H1 (cell line): Measurements from ENCODE around the gene TNPO3. TPM values are rescaled to one million over a fixed set of nuclear protein-coding genes. Genes with fewer than 3 reads are reported as not detected.

Experiments
- CTCF ChIA-PET: fragments of 300-600 bp; sonication (Branson Sonifier 250); formaldehyde crosslinking; loops from one replicate; lab custom pipeline; 2021; ENCODE audit not compliant: partially characterized antibody; lab: Charles Lee
- POLR2A ChIA-PET: fragments of 300-600 bp; sonication (Branson Sonifier 250); formaldehyde crosslinking; loops from one replicate; lab custom pipeline; 2021; ENCODE audit warnings: inconsistent platforms; ENCODE audit not compliant: partially characterized antibody; lab: Charles Lee
- DNase-seq, 2 experiments: peaks; one replicate each; pipeline versions ENCODE4 v3.0.0 to v3.0.0-alpha.2; 2010 to 2022; ENCODE audit warnings: low spot score in 2 of 2, low read depth in 1 of 2, mixed read lengths in 1 of 2
- FAIRE-seq: peaks from 2 replicates; lab custom pipeline; 2011; peaks lifted over from hg19 to GRCh38; lab: Jason Lieb, UNC
- H2AFZ ChIP-seq: 2 replicates; pipeline ENCODE4 v1.8.1; 2012; ENCODE audit warnings: low read length, inconsistent platforms
- H2AK5ac ChIP-seq: 2 replicates; pipeline ENCODE4 v1.6.1; 2013; ENCODE audit warnings: low read depth, low read length
- H2BK120ac ChIP-seq: replicated peaks from 2 replicates; pipeline ENCODE3; 2013; ENCODE audit warnings: low read depth, low read length, inconsistent platforms
- H2BK12ac ChIP-seq: 2 replicates; pipeline ENCODE4 v1.6.1; 2013; ENCODE audit warnings: low read depth, low read length
- H2BK15ac ChIP-seq: 2 replicates; pipeline ENCODE4 v1.6.1; 2013; ENCODE audit warnings: low read length
- H2BK20ac ChIP-seq: 2 replicates; pipeline ENCODE4 v1.6.1; 2013; ENCODE audit warnings: low read length
- H2BK5ac ChIP-seq: 2 replicates; pipeline ENCODE4 v1.6.1; 2013; ENCODE audit warnings: low read depth, low read length
- H3K14ac ChIP-seq: 2 replicates; pipeline ENCODE4 v1.6.1; 2013; ENCODE audit warnings: inconsistent platforms; ENCODE audit not compliant: insufficient read length
- H3K18ac ChIP-seq: 2 replicates; pipeline ENCODE4 v1.6.1; 2013; ENCODE audit warnings: low read length; ENCODE audit errors: extremely low read depth
- H3K23ac ChIP-seq: 2 replicates; pipeline ENCODE4 v1.6.1; 2013; ENCODE audit warnings: inconsistent platforms; ENCODE audit not compliant: insufficient read length
- H3K23me2 ChIP-seq: 2 replicates; pipeline ENCODE4 v1.6.1; 2013; ENCODE audit warnings: low read depth, low read length
- H3K27ac ChIP-seq: 2 replicates; pipeline ENCODE4 v1.6.1; 2011; ENCODE audit warnings: low read depth, low read length, inconsistent platforms
- H3K27me3 ChIP-seq, 4 experiments: replicated peaks in 1 of 4; 1 replicate in 1 of 4; 2 replicates in 3 of 4; pipeline versions ENCODE4 v1.6.1 to v1.8.1; 2011 to 2013; ENCODE audit warnings: low read length in 3 of 4, mild to moderate bottlenecking in 3 of 4, inconsistent platforms in 2 of 4, mixed read lengths in 2 of 4, moderate library complexity in 1 of 4; ENCODE audit not compliant: control insufficient read depth in 3 of 4, insufficient read depth in 3 of 4; ENCODE audit errors: extremely low read depth in 1 of 4
- H3K36me3 ChIP-seq, 4 experiments: 2 replicates each; pipeline versions ENCODE4 v1.6.1 to v1.8.1; 2011 to 2013; ENCODE audit warnings: mild to moderate bottlenecking in 4 of 4, low read length in 3 of 4, moderate library complexity in 2 of 4, control low read depth in 1 of 4, inconsistent platforms in 1 of 4; ENCODE audit not compliant: insufficient read depth in 4 of 4, control insufficient read depth in 2 of 4
- H3K4ac ChIP-seq: replicated peaks from 2 replicates; pipeline ENCODE3; 2013; ENCODE audit warnings: low read length, low read depth, mixed read lengths, inconsistent platforms; ENCODE audit not compliant: insufficient read length
- H3K4me1 ChIP-seq, 4 experiments: replicated peaks in 1 of 4; 1 replicate in 1 of 4; 2 replicates in 3 of 4; pipeline versions ENCODE4 v1.6.1 to v1.8.1; 2011 to 2013; ENCODE audit warnings: low read length in 3 of 4, inconsistent platforms in 2 of 4, mixed read lengths in 1 of 4; ENCODE audit not compliant: insufficient read depth in 4 of 4, control insufficient read depth in 3 of 4
- H3K4me2 ChIP-seq, 2 experiments: 2 replicates each; pipeline versions ENCODE4 v1.6.1 to v1.8.1; 2011 to 2013; ENCODE audit warnings: low read depth in 2 of 2, low read length in 2 of 2, control low read depth in 1 of 2, inconsistent platforms in 1 of 2, mild to moderate bottlenecking in 1 of 2; ENCODE audit not compliant: insufficient read depth in 1 of 2
- H3K4me3 ChIP-seq, 4 experiments: fragments of 200-600, 300-600 bp in 1 of 4; sonication (generic), shearing (Covaris generic), sonication (Bioruptor Twin) in 1 of 4; 2 replicates each; pipeline versions ENCODE4 v1.5.1 to v1.8.1; 2011 to 2016; ENCODE audit warnings: low read length in 4 of 4, low read depth in 3 of 4, control low read depth in 2 of 4, inconsistent platforms in 2 of 4, mild to moderate bottlenecking in 2 of 4, mixed read lengths in 1 of 4, moderate library complexity in 1 of 4; ENCODE audit not compliant: insufficient read depth in 2 of 4; ENCODE audit errors: extremely low read depth in 1 of 4
- H3K56ac ChIP-seq: replicated peaks from 2 replicates; pipeline ENCODE3; 2013; ENCODE audit warnings: low read depth, mild to moderate bottlenecking, mixed read lengths, low read length, inconsistent platforms; ENCODE audit not compliant: insufficient read length
- H3K79me1 ChIP-seq: 2 replicates; pipeline ENCODE4 v1.6.1; 2013; ENCODE audit warnings: low read depth, low read length, control low read depth
- H3K79me2 ChIP-seq, 2 experiments: 2 replicates each; pipeline versions ENCODE4 v1.6.1 to v1.8.1; 2012 to 2013; ENCODE audit warnings: low read length in 2 of 2, mild to moderate bottlenecking in 2 of 2, inconsistent platforms in 1 of 2; ENCODE audit not compliant: insufficient read depth in 2 of 2, control insufficient read depth in 1 of 2
- H3K9ac ChIP-seq, 4 experiments: replicated peaks in 1 of 4; 1 replicate in 1 of 4; 2 replicates in 3 of 4; pipeline versions ENCODE4 v1.6.1 to v1.8.1; 2011 to 2013; ENCODE audit warnings: low read depth in 3 of 4, low read length in 3 of 4, control low read depth in 2 of 4, mild to moderate bottlenecking in 2 of 4, moderate library complexity in 2 of 4, inconsistent platforms in 1 of 4; ENCODE audit errors: extremely low read depth in 1 of 4
- H3K9me3 ChIP-seq, 2 experiments: 2 replicates each; pipeline versions ENCODE4 v1.6.1 to v1.8.1; 2012 to 2013; ENCODE audit warnings: mild to moderate bottlenecking in 2 of 2, moderate library complexity in 2 of 2, control low read depth in 1 of 2, inconsistent platforms in 1 of 2, low read depth in 1 of 2, low read length in 1 of 2, mixed read lengths in 1 of 2; ENCODE audit not compliant: insufficient read depth in 2 of 2
- H4K20me1 ChIP-seq, 2 experiments: replicated peaks in 1 of 2; 2 replicates each; pipeline versions ENCODE3 to v1.8.1; 2011 to 2013; ENCODE audit warnings: inconsistent platforms in 2 of 2, low read length in 2 of 2, mild to moderate bottlenecking in 1 of 2; ENCODE audit not compliant: insufficient read depth in 2 of 2, control insufficient read depth in 1 of 2
- H4K5ac ChIP-seq: 2 replicates; pipeline ENCODE4 v1.6.1; 2013; ENCODE audit warnings: low read length, low read depth, mixed read lengths, inconsistent platforms; ENCODE audit not compliant: insufficient read length
- H4K8ac ChIP-seq: 2 replicates; pipeline ENCODE4 v1.8.0; 2013; ENCODE audit warnings: mild to moderate bottlenecking, moderate library complexity, low read length, inconsistent platforms; ENCODE audit not compliant: insufficient read depth; ENCODE audit errors: extremely low read depth
- H4K91ac ChIP-seq: replicated peaks from 2 replicates; pipeline ENCODE3; 2013; ENCODE audit warnings: low read length, mixed read lengths, inconsistent platforms; ENCODE audit not compliant: insufficient read length
- TAF7 ChIP-seq: optimal IDR thresholded peaks from 2 replicates; pipeline ENCODE3; 2011; ENCODE audit warnings: low read depth, mild to moderate bottlenecking, inconsistent platforms, low read length, moderate library complexity, borderline replicate concordance
- WGBS, 2 experiments: shearing (Covaris generic) in 1 of 2; methylation state at CpG; one replicate each; pipeline versions ENCODE4 v1.1.6 to v1.1.7; 2013 to 2015; ENCODE audit warnings: low lambda C conversion rate in 2 of 2, mixed read lengths in 2 of 2, inconsistent platforms in 1 of 2, low coverage in 1 of 2, missing lambda C conversion rate in 1 of 2; ENCODE audit not compliant: insufficient replicate concordance in 2 of 2, insufficient coverage in 1 of 2, insufficient read length in 1 of 2; ENCODE audit errors: extremely low coverage in 1 of 2, missing lambda C conversion rate in 1 of 2; 5-methylcytosine and 5-hydroxymethylcytosine counted together
- polyA plus RNA-seq, 7 experiments: library from polyadenylated mRNA; depleted of rRNA in 3 of 7; stranded (reverse) in 5 of 7; unstranded in 2 of 7; fragments of >200 nt in 5 of 7; fragments of 200-250 nt in 2 of 7; gene quantifications; 1 replicate in 5 of 7; 2 replicates in 1 of 7; 4 replicates in 1 of 7; pipeline versions ENCODE4 v1.2.1 to v1.2.3, GENCODE V29; 2011 to 2013; ENCODE audit warnings: missing spikeins in 2 of 7, mixed read lengths in 2 of 7
- total RNA-seq: library from RNA; stranded (reverse); fragmentation: NEBNext Ultra II Directional; extraction: Animal tissue kit (Norgen Biotek cat#: 25700); gene quantifications from 2 replicates; pipeline ENCODE4 v1.2.1, GENCODE V29; 2021

The TNPO3 gene
- total and polyA plus RNA-seq, 2 of the 8 experiments (the other 6 are each of a cell fraction or from before 2014, with no cell fraction given): 67.6 to 99.2 TPM

DNA sequence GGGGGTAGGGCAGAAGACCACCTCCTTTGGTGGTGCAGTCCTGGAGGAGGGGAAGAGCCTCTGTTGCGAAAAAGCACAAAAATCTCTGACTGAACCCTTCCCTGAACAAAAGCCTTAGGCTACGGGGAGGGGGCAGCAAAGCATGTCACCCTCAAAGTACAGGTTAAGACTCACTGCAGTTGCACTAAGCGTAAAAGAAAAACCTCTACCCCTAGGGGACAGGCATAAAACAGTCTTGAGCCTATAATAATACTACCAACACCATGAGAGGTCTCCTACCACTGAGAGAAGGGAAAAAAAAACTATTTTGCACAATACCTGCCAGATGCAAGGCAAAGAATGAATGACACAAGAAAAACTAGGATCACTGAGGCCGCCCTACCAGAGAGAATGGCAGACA is 17.3 kb downstream of the TNPO3 start:
- H3K23me2 ChIP-seq: 0 out of 2 replicates have a peak, but pooled peaks cover 3% of the 10 kb centered on the region
- FAIRE-seq (no peak), DNase-seq (no peak)
- H4K91ac ChIP-seq: no peak overlapping the region
- no peaks in the 10 kb centered on the region for H3K9me3 ChIP-seq
- peaks cover 3 to 11% (median 5%) of the 10 kb centered on the region in 4 experiments; a peak in 6 of 8 replicates for H3K36me3 ChIP-seq
- POLR2A ChIA-PET: interaction anchor here (0.7 kb wide), 1 partner anchor 14 kb away, joined by 3 read pairs; no protein-coding TSS in a partner anchor
- H4K20me1 ChIP-seq: peaks cover 9 to 10% of the 10 kb centered on the region in 2 experiments
- H3K4me2 ChIP-seq: peak overlapping the region; percentile 7 to 17; a peak in 2 of 4 replicates
- H3K4me3 ChIP-seq: no peak overlapping the region
- H4K8ac ChIP-seq: no peak overlapping the region
- H2BK12ac ChIP-seq: no peak overlapping the region
- no peak overlapping the region for H3K14ac ChIP-seq
- no peak overlapping the region for H4K5ac ChIP-seq
- no peak overlapping the region for H2BK20ac ChIP-seq
- no peaks in the 10 kb centered on the region; the same call in none of the 2 replicates for H3K79me1 ChIP-seq
- no peak overlapping the region for H3K56ac ChIP-seq
- H3K27me3 ChIP-seq: no peaks in the 10 kb centered on the region
- H3K79me2 ChIP-seq: peaks cover 10 to 92% of the 10 kb centered on the region in 2 experiments
- H3K27ac ChIP-seq: 0 out of 2 replicates have a peak overlapping the region, but pooled peaks have one; percentile 25
- no peak overlapping the region for H2BK5ac ChIP-seq
- H2AK5ac ChIP-seq: no peak overlapping the region
- CTCF ChIA-PET: no interaction called here
- H3K23ac ChIP-seq: no peak overlapping the region
- no peak overlapping the region for H2BK15ac ChIP-seq
- no peak overlapping the region for H3K18ac ChIP-seq
- H3K4me1 ChIP-seq: peaks cover 3 to 16% (median 6%) of the 10 kb centered on the region in 4 experiments; a peak in 6 of 7 replicates
- H2BK120ac ChIP-seq: no peak overlapping the region
- no peak overlapping the region for H3K4ac ChIP-seq
- WGBS, 2 experiments: 82% methylated on average over 4 of the region's 4 CpGs; no CpG with 5 or more reads in 1 of the 2 experiments
- H2AFZ ChIP-seq: no peak overlapping the region
- no peak overlapping the region for H3K9ac ChIP-seq
- TF ChIP-seq TAF7: no peak
